Activated gamma-delta T cell treated with anti-CD3 and anti-CD28 coated beads, Interleukin-2, amount 50 U/mL, for 16 hours (primary cell): ENCODE measurements around the gene DROSHA.
"Not testable (repeated sequence)": the region's sequence is repeated elsewhere in the genome, so short reads cannot be mapped to it uniquely, and the experiment has no call there.

Experiments used
- DNase-seq: peaks from one replicate; pipeline ENCODE4 v3.0.0-alpha.2; 2020; ENCODE audit warnings: low read depth

DROSHA gene

DNA sequence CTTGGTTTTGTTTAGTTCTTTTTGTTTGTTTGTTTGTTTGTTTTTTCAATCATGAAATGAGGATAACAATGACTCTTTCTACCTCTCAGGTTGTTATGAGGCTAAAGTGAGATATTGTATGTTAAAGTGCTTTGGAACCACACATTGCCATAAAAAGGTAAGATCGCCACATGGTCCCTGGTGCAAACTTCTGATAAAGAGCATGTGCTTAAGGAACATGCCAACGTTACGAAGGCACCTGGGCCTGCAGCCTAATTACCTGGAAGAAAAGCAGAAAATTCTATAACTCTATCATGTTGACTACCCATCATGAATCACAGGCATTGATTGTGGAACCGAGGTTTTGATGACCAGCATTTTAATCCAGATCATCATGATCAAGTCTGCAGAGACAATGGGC lies 151.8 kb downstream of the DROSHA start:
- DNase-seq: no peak

DNA sequence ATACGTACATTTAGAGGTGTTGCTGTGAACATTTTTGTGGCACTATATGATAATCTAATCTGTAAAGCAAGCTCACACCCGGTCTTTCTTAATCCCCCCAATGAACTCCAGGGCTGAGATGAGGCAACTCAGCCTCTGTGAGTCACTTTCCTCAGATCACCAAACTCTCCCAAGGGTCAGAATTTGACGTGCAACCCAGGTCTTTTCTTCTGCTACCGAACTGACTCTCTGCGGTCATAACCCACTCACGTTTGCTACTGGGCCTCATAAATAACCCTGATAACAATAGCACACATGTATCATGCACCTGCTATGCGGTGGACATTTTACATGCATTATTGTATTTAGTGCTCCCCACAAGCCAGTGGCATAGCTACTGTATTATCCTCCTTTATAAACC lies 153.1 kb downstream of the DROSHA start:
- DNase-seq: no peak

- DNase-seq: no peak
Measured at GRCh38 chr5:31378136-31378535, 153.8 kb downstream of the DROSHA start.

- no peak for DNase-seq
Measured at GRCh38 chr5:31377274-31377946, 154.5 kb downstream of the DROSHA start.

GRCh38 chr5:31375999-31376720 lies 155.7 kb downstream of the DROSHA start:
- no peak for DNase-seq

DNA sequence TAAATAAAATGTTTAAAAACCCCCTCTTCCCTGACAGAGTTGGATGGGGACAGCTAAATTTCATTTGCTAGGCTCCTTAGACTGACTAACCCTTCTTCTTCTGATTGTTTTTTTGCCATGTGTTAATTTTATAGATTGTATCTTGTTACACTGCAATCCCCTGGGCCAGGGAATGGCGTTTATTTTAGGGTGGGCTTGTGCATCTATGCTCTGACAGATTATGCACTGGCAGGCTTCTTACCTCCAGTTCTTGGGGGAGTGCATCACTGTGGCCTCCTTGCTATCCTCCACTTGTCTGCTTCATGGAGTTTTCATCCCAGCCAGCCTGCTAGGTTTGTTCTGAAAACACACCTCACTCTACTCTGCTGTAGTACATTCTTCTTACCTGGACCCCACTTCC lies 159.8 kb downstream of the DROSHA start:
- DNase-seq: no peak

DNA sequence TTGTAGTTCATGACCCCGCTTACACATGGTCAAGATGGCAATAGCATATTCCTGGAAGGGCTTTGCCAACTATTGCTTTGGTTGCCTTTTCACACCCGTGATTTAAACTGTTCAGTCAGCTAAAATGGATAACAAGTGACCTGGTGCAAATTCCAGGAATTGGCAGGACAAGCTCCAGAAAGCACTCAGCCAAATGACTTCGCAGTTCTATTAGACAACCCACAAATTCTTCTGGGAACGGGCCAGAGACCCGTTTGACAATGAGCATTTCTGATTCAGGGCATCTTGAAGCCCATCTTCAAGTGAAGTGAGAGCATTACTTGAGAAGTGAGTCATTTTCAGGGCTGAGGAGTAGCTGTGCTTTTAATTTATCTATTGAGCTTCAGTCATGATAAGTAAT lies 165.0 kb downstream of the DROSHA start:
- no peak for DNase-seq

GRCh38 chr5:31365776-31366175 lies 166.1 kb downstream of the DROSHA start:
- no peak for DNase-seq

DNA sequence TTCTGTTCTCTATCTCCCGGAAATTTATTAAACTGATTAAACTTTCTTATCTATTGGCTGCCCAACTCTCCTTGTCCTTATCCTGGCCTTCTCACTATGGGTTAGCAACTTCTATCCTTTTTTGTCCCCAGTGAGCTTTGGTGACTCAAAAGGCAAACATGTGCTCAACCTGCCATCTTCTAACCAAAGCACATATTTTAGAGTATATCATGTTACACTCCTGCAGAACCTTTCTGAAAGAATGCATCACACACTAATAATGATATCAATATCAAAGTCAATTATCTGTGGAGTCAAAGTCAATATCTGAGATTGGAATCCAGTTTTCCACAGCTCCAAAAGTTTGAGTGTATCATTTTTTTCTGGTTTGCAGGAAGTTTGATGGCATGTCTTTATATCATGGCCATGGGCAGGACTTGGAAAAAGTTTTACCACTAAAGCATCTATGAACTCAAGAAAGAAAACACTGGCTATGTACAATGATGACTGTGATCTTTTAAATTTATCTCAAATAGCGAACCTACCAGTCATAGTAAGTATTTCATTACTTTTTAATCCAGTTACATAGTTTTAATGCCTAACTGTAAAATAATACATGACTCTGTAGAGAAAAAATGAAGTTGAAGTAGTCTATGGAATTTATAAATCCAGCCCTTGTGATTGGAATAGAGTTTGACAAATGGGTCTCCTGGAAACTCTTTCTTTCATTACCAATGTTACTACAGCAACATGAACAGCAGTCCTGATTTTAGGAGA lies 166.8 kb downstream of the DROSHA start:
- no peak for DNase-seq

GRCh38 chr5:31362931-31363568 lies 168.8 kb downstream of the DROSHA start:
- no peak for DNase-seq

DNA sequence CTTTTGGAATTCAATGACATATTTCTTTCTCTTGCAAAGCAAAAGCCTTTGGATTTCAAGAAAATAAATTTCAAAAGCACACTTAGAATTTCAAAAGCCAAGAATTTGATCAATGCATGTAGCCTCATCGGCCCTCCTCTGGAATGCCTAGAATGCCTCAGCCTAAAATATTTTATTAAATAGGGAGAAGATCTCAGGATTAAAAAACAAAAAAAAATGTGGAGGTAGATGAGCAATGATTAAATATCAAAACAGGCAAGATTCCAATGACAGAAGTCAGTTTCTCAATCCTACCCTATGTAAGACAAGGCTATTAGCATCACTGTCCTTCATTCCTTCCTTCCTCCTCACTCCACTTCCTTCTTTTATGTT lies 169.4 kb downstream of the DROSHA start:
- no peak for DNase-seq

GRCh38 chr5:31361704-31362528 lies 170.0 kb downstream of the DROSHA start:
- not testable (repeated sequence) for DNase-seq

DNA sequence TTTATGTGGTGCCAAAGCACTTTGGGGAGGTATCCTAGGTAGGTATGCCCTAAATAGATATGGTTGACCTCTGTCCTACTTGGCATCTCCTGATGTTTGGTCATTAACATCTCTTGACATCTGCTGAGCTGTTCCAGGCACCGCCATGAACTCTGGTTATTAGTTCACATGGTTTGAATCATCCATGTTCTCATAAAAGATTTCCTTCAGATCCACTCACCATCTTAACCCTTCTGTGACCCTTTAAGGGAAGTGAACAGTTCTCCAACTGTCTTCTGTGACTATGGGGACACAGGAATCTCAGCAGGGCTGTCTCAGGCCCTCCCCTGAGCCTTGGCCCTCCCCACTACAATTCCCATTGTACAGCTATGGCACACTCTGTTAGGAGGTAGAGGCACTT lies 170.7 kb downstream of the DROSHA start:
- DNase-seq: no peak

DNA sequence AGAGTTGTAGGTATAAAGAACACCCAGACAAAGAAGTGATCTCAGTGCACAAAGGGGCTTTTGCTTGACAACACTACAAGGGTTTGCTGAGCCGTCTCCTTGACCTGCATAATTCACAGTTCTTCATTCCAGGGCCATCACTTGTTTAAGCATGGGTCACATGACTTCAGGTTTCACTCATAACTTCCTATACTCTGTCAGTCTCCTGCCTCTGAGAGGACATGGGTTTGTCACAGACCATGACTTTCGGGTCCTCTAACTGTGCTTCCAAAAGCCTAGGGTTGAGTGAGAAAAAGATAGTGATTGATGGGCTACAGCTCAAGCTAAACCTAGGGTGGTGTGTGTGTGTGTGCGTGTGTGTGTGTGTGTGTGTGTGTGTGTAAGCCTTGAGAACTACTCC lies 172.1 kb downstream of the DROSHA start:
- no peak for DNase-seq

- DNase-seq: no peak
Measured at GRCh38 chr5:31357038-31357437, 174.9 kb downstream of the DROSHA start.

DNA sequence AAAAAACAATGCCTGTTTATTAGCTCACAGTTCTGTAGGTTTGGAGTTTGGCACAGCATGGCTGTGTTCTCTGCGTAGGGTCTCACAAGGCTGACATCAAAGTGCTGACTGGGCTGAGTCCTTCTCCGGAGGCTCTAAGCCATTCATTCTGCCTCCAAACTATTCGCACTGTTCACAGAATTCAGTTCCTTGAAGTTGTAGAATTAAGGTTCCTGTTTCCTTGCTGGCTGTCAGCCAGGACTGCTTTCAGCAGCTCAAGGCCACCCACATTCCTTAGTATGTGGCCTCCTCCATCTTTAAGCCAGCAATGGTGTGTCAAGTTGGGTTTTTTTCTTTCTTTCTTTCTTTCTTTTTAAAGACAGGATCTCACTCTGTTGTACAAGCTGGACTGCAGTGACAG lies 176.6 kb downstream of the DROSHA start:
- no peak for DNase-seq
